NCI-H446 treated with DMSO at 0.1 percent for 48 hours (cell line): Measurements from ENCODE around the gene PFDN5.
"Not testable (repeated sequence)": the region's sequence is repeated elsewhere in the genome, so short reads cannot be mapped to it uniquely, and the experiment has no call there.

Source experiments
- DNase-seq: peaks from one replicate; lab custom pipeline; 2025; lab: John Stamatoyannopoulos, UW

Gene PFDN5

GRCh38 chr12:53286448-53286847 lies 8.9 kb upstream of the PFDN5 start:
- no peak for DNase-seq

GRCh38 chr12:53287741-53288216 lies 7.6 kb upstream of the PFDN5 start:
- DNase-seq, result no peak

- no peak for DNase-seq
These were observed 7.0 kb upstream of the PFDN5 start for GRCh38 chr12:53288322-53288721.

- DNase-seq, result no peak
These were observed 5.5 kb upstream of the PFDN5 start for GRCh38 chr12:53289891-53290290.

GRCh38 chr12:53290661-53291060 lies 4.7 kb upstream of the PFDN5 start:
- no peak for DNase-seq

GRCh38 chr12:53292426-53292825 lies 2.9 kb upstream of the PFDN5 start:
- DNase-seq, result no peak

GRCh38 chr12:53295891-53296219 lies 513 bp downstream of the PFDN5 start:
- DNase-seq, result no peak

- not testable (repeated sequence) for DNase-seq
These were observed 1.8 kb downstream of the PFDN5 start for GRCh38 chr12:53297106-53297505.

GRCh38 chr12:53298164-53298563 lies 2.8 kb downstream of the PFDN5 start:
- no peak for DNase-seq

GRCh38 chr12:53299101-53299453 lies 3.7 kb downstream of the PFDN5 start:
- no peak for DNase-seq

GRCh38 chr12:53299454-53300180 lies 4.3 kb downstream of the PFDN5 start, which contains the start of gene MYG1:
TSS of gene MYG1 (plus strand) at chr12:53299695. CDS start at chr12:53299738, 43 bp downstream.
- peak; percentile 60 for DNase-seq

GRCh38 chr12:53300187-53300586 lies 4.8 kb downstream of the PFDN5 start:
- DNase-seq, result no peak

- DNase-seq, result no peak
These were observed 7.6 kb downstream of the PFDN5 start for GRCh38 chr12:53302903-53303302.

GRCh38 chr12:53306826-53307225 lies 11.5 kb downstream of the PFDN5 start:
- no peak for DNase-seq

- DNase-seq, result no peak
These were observed 12.9 kb downstream of the PFDN5 start for GRCh38 chr12:53308276-53308675.

- DNase-seq, result no peak
These were observed 18.7 kb downstream of the PFDN5 start for GRCh38 chr12:53313996-53314395.

GRCh38 chr12:53320352-53321195 lies 25.2 kb downstream of the PFDN5 start:
- no peak for DNase-seq

- no peak for DNase-seq
These were observed 28.9 kb downstream of the PFDN5 start for GRCh38 chr12:53324113-53324778.

GRCh38 chr12:53324779-53325510 lies 29.6 kb downstream of the PFDN5 start:
- peak; percentile 75 for DNase-seq

- no peak for DNase-seq
These were observed 30.2 kb downstream of the PFDN5 start for GRCh38 chr12:53325511-53326061.

- DNase-seq, result no peak
These were observed 31.3 kb downstream of the PFDN5 start for GRCh38 chr12:53326460-53327185.
